SJSA1 (cell line): ENCODE measurements around the gene CIT. TPM values are rescaled to one million over a fixed set of nuclear protein-coding genes. Genes with fewer than 3 reads are reported as not detected.

Experiments used
- DNase-seq, 2 experiments: peaks; one replicate each; pipeline ENCODE4 v3.0.0-alpha.2; 2015 to 2020; ENCODE audit warnings: low spot score in 2 of 2, low read depth in 1 of 2
- H3K27ac ChIP-seq: fragments of 250-450 bp; sonication (Bioruptor Pico); 2 replicates; pipeline ENCODE4 v1.5.1; 2020; ENCODE audit warnings: mild to moderate bottlenecking, moderate library complexity
- H3K27me3 ChIP-seq: fragments of 250-450 bp; sonication (Bioruptor Pico); replicated peaks from 2 replicates; pipeline ENCODE4 v1.5.1; 2020; ENCODE audit warnings: mild to moderate bottlenecking, moderate library complexity
- H3K36me3 ChIP-seq: fragments of 250-450 bp; sonication (Bioruptor Pico); 2 replicates; pipeline ENCODE4 v1.5.1; 2020; ENCODE audit warnings: mild to moderate bottlenecking
- H3K4me1 ChIP-seq: fragments of 250-450 bp; sonication (Bioruptor Pico); replicated peaks from 2 replicates; pipeline ENCODE4 v1.6.1; 2021; ENCODE audit warnings: mild to moderate bottlenecking
- H3K4me3 ChIP-seq: fragments of 250-450 bp; sonication (Bioruptor Pico); 2 replicates; pipeline ENCODE4 v1.5.1; 2020; ENCODE audit warnings: mild to moderate bottlenecking
- H3K9me3 ChIP-seq: fragments of 250-450 bp; sonication (Bioruptor Pico); replicated peaks from 2 replicates; pipeline ENCODE4 v1.5.1; 2020; ENCODE audit warnings: mild to moderate bottlenecking
- total RNA-seq: library from RNA; depleted of rRNA; stranded (reverse); fragments of >200 nt; shearing (Covaris generic); gene quantifications from 2 replicates; pipeline ENCODE4 v1.2.3, GENCODE V29; 2014

Gene CIT
- total RNA-seq, 1 experiment from 2014 or later, result 33.7 TPM

DNA sequence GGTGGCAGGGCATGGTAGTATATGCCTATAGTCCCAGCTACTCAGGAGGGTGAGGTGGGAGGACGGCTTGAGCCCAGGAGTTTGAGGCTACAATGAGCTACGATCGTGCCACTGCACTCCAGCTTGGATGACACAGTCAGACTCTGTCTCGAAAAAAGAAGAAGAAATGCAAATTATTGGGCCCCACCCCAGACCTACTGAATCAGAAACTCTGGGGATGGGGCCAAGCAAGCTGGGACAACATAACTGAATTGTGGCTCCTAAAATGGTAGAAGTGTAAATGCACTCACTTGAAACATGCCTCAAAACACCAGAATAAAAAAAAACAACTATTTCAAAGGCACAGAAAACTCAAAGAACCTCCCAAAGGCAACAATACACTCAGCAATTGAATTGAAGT lies 37.0 kb downstream of the CIT start:
- DNase-seq, result no peak
- H3K9me3 ChIP-seq, result no peaks in the 10 kb centered on the region

DNA sequence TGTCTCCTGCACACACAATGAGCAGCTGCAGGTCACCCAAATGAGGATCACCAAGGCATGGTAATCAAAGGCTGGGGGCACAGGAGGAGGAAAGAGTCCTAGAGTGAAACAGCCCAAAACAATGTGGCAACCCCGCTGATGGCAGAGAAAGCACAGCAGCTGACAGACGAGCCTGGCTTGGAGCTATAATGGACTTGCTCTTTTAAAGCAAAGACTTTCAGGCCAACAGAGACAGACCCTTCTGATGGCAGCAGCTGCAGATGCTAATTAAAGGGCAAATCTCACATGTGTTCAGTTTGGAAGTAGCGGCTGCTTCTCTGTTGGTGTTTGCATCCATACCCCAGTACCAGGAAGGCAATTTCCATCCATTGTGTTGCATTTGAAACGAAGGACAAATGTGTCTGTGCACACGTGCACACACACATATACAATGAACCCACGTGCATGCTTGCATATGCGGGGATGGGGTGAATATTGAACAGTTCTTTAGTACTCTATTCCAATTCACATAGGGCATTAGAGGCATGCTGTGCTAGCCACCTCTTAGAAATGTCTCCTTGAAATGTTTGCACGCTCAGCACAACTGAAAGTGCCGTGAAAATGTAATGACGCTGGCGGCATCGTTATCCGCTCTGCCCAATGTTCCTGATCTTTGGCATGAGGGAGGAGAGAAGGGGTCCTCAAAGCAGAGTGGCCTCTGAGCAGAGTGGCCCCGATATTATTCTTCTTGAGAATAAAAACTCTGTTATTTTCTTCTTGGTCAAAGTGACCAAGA lies 38.1 kb downstream of the CIT start:
- H3K4me3 ChIP-seq, result no peak overlapping the region
- no peaks in the 10 kb centered on the region for H3K9me3 ChIP-seq
- DNase-seq, result no peak
- H3K4me1 ChIP-seq, result 0 out of 2 replicates have a peak, but pooled peaks cover 5% of the 10 kb centered on the region
- H3K36me3 ChIP-seq, result peaks cover 75% of the 10 kb centered on the region
- no peak overlapping the region for H3K27ac ChIP-seq
- no peaks in the 10 kb centered on the region for H3K27me3 ChIP-seq

More for the DNA sequence above, 37.0 kb downstream of the CIT start:
- Histone ChIP-seq H3K27me3 (no peaks in the 10 kb centered on the region), H3K4me1 (0 out of 2 replicates have a peak, but pooled peaks cover 5% of the 10 kb centered on the region), H3K27ac (no peak overlapping the region), H3K36me3 (peaks cover 75% of the 10 kb centered on the region), H3K4me3 (no peak overlapping the region)

DNA sequence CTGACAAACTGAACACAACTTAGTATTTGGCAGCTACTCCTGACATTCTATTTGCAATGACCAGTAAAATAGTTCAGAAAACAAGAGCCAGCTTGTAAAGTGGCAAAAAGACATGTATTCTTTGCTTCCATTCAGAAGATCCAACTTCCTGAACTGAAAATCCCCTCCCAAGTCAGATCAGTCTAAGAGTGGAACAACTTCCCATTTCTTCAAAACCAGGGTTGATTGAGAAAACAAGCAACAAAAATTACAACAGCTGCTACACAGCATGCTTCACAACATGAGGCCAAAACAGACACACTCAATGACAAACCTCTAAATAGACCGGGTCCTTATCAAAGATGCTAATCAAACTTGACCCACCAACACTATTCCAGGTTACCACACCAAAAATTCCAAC lies 40.3 kb downstream of the CIT start:
- H3K4me1 ChIP-seq, result 0 out of 2 replicates have a peak, but pooled peaks cover 2% of the 10 kb centered on the region
- DNase-seq, result no peak
- peaks cover 79% of the 10 kb centered on the region for H3K36me3 ChIP-seq
- no peaks in the 10 kb centered on the region for H3K9me3 ChIP-seq
- no peaks in the 10 kb centered on the region for H3K27me3 ChIP-seq
- H3K27ac ChIP-seq, result no peak overlapping the region
- no peak overlapping the region for H3K4me3 ChIP-seq

DNA sequence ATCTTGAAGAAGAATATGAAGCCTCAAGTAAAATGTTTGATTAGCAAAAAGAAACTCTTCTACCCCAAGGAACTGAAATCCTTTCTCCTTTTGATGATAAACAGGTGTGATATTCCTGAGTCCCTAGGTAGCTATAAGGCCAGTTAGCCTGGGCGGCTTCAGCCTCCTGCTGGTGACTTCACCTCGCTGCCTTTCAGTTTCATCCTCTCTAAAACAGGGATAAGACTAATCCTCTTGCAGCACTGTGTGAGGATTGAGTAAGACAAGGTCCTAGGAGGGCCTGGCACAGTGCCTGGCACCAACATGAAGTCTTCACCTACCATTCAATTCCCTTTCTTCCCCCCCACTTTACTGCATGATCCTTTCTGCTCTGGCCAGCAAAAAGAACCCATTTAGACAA lies 42.1 kb downstream of the CIT start:
- Histone ChIP-seq H3K36me3 (peaks cover 74% of the 10 kb centered on the region), H3K27ac (no peak overlapping the region), H3K27me3 (no peaks in the 10 kb centered on the region), H3K9me3 (no peaks in the 10 kb centered on the region), H3K4me1 (no peaks in the 10 kb centered on the region), H3K4me3 (no peak overlapping the region)
- DNase-seq, result no peak

DNA sequence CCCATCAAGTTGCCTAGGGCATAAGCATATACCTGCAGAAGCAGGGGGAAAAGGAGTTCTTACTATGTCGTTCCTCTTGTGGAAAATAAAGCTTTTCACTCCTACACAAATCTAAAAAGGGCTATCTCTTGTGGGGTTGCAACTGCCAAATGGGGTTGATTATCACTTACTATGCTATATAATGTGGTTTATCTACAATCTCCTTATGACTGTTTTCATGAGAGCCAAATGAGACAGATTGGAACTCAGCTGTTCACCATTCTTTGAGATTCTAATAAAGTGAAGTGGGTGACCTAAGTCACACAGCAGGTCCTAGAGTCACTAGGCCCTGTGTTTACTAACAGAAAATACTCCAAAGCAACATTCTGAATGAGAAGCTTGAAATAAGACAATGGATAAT lies 47.7 kb downstream of the CIT start:
- no peak overlapping the region for H3K4me3 ChIP-seq
- no peaks in the 10 kb centered on the region for H3K4me1 ChIP-seq
- DNase-seq, result no peak
- no peaks in the 10 kb centered on the region for H3K27me3 ChIP-seq
- peaks cover 75% of the 10 kb centered on the region for H3K36me3 ChIP-seq
- H3K9me3 ChIP-seq, result no peaks in the 10 kb centered on the region
- no peak overlapping the region for H3K27ac ChIP-seq

DNA sequence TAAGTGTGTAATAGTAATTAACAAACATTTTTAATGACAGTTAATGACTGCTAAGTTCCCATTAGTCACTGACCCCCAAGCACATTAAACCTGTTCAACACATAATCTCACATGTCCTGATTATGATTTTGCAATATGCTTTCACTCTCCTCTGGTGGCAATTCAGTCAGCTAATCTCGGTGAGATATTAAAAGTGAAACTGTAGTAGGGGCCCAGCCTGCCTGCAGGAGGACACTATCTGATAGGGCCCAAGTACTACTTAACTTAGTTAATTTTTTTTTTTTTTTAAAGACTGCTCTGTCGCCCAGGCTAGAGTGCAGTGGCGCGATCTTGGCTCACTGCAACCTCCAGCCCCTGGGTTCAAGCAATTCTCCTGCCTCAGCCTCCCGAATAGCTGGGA lies 48.8 kb downstream of the CIT start:
- H3K36me3 ChIP-seq, result peaks cover 70% of the 10 kb centered on the region
- no peak for DNase-seq
- no peak overlapping the region for H3K27ac ChIP-seq
- no peaks in the 10 kb centered on the region for H3K27me3 ChIP-seq
- H3K9me3 ChIP-seq, result no peaks in the 10 kb centered on the region
- H3K4me3 ChIP-seq, result no peak overlapping the region
- H3K4me1 ChIP-seq, result no peaks in the 10 kb centered on the region

DNA sequence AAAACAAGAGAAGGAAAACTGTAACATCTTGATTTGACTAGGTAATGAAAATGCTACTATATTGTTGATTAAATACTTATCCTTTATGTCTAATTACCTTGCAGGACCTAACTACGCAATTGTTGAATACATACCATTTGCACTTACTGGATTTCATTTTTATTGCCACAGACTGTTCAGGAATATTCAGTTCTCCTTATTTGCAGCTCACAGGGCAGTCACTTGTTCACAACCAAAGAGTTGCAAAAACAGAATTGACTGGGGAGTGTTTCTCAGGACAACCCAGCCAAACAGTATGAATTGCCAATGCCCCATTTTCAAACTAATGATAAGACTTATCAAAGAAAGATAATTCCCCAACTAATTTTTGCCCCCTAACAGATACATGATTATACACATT lies 49.4 kb downstream of the CIT start:
- Histone ChIP-seq H3K4me1 (no peaks in the 10 kb centered on the region), H3K27me3 (no peaks in the 10 kb centered on the region), H3K27ac (no peak overlapping the region), H3K4me3 (no peak overlapping the region), H3K9me3 (no peaks in the 10 kb centered on the region), H3K36me3 (peaks cover 70% of the 10 kb centered on the region)
- no peak for DNase-seq

DNA sequence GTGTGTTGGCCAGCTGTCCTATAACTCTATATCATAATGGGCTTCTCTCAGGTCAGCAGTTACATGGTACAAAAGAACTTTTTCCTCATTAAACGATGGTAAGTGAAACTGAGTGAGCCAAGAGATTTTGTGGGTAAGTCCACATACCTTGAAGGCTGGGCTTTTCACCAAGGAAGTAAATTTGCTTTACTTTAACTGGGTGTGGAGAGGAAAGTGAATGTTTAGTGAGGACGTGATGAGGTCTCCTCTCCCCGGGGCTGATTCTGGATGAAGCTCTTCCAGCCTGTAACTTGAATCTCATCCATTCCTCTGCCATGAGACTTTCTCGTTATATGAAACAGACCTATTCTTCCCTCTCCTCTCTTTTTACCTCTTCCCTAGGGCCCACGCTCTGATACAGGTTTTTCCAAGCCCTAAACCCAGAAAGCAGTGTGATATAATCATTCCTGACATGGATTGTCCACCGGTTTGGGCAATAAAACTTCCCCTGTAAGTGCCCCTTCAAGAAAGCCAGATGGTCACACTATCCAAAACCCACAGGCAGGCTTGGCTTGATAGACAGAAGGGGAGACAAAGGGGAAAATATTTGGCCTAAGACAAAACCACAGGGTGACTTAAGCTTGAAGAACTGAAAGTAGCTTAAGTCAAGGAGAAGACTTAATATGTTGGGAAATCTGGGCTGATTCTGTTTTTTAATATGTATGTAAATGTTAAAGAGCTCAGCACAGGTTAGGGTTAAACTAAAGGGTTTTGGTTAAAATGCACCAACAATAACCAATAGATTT lies 50.3 kb downstream of the CIT start:
- no peaks in the 10 kb centered on the region for H3K27me3 ChIP-seq
- no peak for DNase-seq
- no peaks in the 10 kb centered on the region for H3K9me3 ChIP-seq
- no peaks in the 10 kb centered on the region for H3K4me1 ChIP-seq
- no peak overlapping the region for H3K4me3 ChIP-seq
- peaks cover 70% of the 10 kb centered on the region for H3K36me3 ChIP-seq
- no peak overlapping the region for H3K27ac ChIP-seq

DNA sequence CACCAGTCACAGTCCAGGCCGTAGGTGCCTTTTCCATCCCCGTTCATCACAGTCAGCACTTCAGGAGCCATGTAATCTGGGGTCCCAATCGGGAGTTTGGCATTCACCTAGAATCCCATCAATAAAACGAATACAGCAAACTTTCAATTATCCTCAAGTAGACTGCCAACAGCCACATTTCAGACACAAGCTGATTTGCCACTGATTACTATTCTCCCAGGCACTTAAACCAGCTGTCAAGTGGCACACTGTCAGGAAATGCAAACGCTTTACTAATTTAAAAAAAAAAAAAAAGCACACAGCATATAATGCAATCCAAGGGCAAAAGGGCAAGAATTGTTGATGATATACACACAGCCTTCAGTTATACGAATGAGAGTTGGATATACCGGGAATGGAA lies 51.9 kb downstream of the CIT start:
- no peak for DNase-seq
- H3K27me3 ChIP-seq, result no peaks in the 10 kb centered on the region
- H3K4me3 ChIP-seq, result no peak overlapping the region
- no peaks in the 10 kb centered on the region for H3K9me3 ChIP-seq
- peaks cover 65% of the 10 kb centered on the region for H3K36me3 ChIP-seq
- no peaks in the 10 kb centered on the region for H3K4me1 ChIP-seq
- H3K27ac ChIP-seq, result no peak overlapping the region

DNA sequence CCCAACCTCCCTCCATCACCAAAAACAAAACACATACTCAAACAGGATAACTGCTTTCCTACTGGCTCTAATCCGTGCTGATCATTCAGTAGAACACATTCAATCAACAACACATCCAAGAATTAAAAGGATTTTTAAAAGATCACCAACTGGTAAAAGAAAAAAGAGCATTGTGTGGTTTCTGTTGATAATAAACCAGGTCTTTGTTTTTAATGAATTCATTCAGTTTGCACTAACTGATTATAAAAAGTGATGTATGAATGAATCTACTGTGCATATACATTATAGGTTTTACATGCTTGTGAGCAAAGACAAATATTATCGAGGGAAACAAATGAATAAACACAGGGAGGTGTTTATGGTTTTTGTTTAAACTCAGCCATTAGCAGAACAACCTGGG lies 55.1 kb downstream of the CIT start:
- Histone ChIP-seq H3K27ac (no peak overlapping the region), H3K9me3 (no peaks in the 10 kb centered on the region), H3K4me3 (no peak overlapping the region), H3K4me1 (no peaks in the 10 kb centered on the region), H3K27me3 (no peaks in the 10 kb centered on the region), H3K36me3 (peaks cover 69% of the 10 kb centered on the region)
- no peak for DNase-seq

DNA sequence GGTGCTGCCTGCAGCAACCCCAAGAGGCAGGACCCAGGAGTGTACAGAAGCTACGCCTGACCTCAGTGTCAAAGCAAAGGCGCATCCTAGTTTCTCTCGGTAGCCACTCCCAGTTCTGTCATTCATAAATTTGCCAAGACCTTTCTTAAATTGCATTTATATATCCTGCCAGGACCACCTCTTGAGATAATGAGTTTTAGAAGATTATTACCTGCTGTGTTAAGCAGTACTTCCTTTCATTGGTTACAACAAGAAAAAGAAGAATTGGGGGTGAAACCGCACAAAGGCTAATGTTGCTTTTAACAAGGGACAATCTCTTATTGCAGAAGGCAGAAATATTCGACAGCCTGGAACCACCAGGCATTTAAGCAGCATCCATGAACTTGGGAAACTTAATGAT lies 57.8 kb downstream of the CIT start:
- H3K9me3 ChIP-seq, result no peaks in the 10 kb centered on the region
- H3K36me3 ChIP-seq, result peaks cover 65% of the 10 kb centered on the region
- H3K4me1 ChIP-seq, result no peaks in the 10 kb centered on the region
- H3K27me3 ChIP-seq, result no peaks in the 10 kb centered on the region
- no peak for DNase-seq
- H3K4me3 ChIP-seq, result no peak overlapping the region
- no peak overlapping the region for H3K27ac ChIP-seq

DNA sequence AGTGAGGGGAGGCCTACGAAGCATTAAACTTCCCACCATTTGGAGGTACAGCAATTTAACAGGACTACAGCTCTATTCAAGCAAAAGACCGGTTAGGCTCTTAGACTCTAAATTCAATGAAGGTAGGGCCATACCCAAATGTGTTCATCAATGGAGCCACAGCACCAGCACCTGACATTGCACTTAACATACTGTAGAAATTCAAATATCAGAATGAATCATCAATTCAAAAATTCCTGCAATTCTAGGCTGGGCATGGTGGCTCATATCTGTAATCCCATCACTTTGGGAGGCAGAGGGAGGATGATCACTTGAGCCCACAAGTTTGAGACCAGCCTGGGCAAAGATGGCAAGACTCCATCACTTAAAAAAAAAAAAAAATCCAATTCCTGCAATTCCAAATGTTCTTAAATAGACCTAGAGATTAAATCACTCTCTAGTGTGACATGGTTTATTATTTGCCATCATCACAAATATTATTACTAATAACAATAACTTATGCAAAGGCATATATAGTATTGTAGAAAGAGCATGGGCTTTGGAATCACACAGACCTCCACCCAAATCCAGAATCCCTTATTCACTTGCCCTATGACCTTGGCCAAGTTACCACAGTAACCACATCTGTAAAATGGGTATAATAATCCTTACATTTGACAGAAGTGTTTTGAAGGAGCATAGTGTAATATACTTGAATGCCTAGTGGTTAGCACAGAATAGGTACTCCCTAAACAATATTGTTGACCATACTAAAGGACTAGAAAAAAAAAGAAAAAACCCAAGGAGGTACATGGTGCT lies 59.4 kb downstream of the CIT start:
- no peak for DNase-seq
- Histone ChIP-seq H3K4me3 (no peak overlapping the region), H3K4me1 (no peaks in the 10 kb centered on the region), H3K9me3 (no peaks in the 10 kb centered on the region), H3K27ac (no peak overlapping the region), H3K36me3 (peaks cover 59% of the 10 kb centered on the region), H3K27me3 (no peaks in the 10 kb centered on the region)

DNA sequence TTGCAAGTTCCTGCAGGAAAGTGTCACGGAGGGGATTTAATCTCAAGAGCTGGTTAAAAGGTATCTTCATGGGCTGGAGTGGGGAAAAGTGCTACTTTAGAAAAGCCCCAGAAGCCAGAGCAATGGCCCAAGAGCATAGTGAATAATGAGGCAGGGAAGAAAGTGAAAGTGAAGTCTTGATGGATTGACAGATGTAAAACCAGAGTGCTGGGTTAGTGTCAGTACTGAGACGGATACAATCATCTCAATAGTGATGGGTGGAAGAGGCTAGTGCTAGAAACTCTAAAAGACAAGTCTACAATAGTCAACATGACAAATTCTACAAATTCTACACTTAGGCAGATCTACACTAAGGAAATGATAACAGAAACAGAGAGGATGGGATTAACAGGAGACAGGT lies 68.1 kb downstream of the CIT start:
- peaks cover 12% of the 10 kb centered on the region for H3K4me1 ChIP-seq
- no peaks in the 10 kb centered on the region for H3K27me3 ChIP-seq
- H3K36me3 ChIP-seq, result peaks cover 29% of the 10 kb centered on the region
- no peak overlapping the region for H3K4me3 ChIP-seq
- no peak for DNase-seq
- no peak overlapping the region for H3K27ac ChIP-seq
- no peaks in the 10 kb centered on the region; the same call in 1 of the 2 replicates for H3K9me3 ChIP-seq

DNA sequence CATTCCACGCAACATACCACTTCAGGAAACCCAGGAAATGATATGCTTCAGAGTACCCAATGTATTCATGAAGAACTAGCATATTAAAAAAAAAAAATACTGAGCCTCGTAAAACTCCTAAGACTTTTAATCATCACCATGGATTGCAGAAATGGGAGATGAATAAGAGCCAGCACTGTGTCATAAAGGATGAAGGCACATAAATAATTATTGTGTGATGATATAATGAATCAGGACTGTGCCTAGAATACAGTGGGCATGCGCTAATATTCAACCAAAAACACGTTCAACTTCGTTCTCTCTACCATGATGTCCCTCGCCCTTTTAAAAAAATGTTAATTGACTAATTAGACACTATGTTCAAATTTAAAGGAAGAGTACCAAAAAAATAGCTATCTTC lies 68.7 kb downstream of the CIT start:
- no peak for DNase-seq
- Histone ChIP-seq H3K9me3 (no peaks in the 10 kb centered on the region; the same call in 1 of the 2 replicates), H3K4me1 (peaks cover 13% of the 10 kb centered on the region), H3K27ac (no peak overlapping the region), H3K36me3 (peaks cover 34% of the 10 kb centered on the region), H3K27me3 (no peaks in the 10 kb centered on the region), H3K4me3 (no peak overlapping the region)
